Measurements from ENCODE around the gene BTG2. TPM values are rescaled to one million over a fixed set of nuclear protein-coding genes. Genes with fewer than 3 reads are reported as not detected.

BTG2 gene
- total and polyA plus RNA-seq, 12 donors = 11.4 to 175 (median 49.3) TPM

DNA sequence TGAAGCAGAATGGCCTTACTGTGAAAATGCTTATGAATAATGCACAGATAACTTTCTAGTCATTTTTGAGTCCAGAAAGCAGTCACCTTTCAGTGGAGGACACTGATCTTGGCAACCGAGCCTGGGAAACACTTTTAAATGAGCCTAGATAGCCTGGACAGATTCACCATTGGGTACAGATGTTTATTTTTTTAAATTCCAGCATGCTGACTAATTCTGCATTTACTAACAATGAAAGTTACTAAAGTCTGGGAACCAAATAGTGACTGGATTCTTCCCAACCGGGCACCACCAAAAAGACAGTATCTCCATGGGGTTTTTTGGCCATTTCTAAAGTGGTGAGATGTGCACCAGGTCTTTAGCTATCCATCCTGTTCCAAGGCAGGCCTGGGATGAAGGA lies 48.9 kb downstream of the BTG2 start:
- H3K36me3 ChIP-seq (replicated peaks in 1 of 2) = no peaks in the 10 kb centered on the region
- TF ChIP-seq, protein P1, sequence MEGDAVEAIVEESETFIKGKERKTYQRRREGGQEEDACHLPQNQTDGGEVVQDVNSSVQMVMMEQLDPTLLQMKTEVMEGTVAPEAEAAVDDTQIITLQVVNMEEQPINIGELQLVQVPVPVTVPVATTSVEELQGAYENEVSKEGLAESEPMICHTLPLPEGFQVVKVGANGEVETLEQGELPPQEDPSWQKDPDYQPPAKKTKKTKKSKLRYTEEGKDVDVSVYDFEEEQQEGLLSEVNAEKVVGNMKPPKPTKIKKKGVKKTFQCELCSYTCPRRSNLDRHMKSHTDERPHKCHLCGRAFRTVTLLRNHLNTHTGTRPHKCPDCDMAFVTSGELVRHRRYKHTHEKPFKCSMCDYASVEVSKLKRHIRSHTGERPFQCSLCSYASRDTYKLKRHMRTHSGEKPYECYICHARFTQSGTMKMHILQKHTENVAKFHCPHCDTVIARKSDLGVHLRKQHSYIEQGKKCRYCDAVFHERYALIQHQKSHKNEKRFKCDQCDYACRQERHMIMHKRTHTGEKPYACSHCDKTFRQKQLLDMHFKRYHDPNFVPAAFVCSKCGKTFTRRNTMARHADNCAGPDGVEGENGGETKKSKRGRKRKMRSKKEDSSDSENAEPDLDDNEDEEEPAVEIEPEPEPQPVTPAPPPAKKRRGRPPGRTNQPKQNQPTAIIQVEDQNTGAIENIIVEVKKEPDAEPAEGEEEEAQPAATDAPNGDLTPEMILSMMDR (IDR thresholded peaks at IDR 0.05) = no peak
- no peak for TF ChIP-seq POLR2A (IDR thresholded peaks at IDR 0.05)
- WGBS, 4 donors = 42 to 63% (median 56%) methylated on average over 2 of the region's 2 CpGs
- no peak overlapping the region for H3K4me3 ChIP-seq
- peak overlapping the region in 1 of 5 donors; percentile 46 for H3K27ac ChIP-seq
- DNase-seq = no peak
- intact Hi-C loops (cut with DNase I) = no loop called here
- H3K27me3 ChIP-seq = no peaks in the 10 kb centered on the region
- H3K9me3 ChIP-seq (replicated peaks in 1 of 3) = no peaks in the 10 kb centered on the region
- no peaks in the 10 kb centered on the region for H3K4me1 ChIP-seq (replicated peaks in 1 of 2)

DNA sequence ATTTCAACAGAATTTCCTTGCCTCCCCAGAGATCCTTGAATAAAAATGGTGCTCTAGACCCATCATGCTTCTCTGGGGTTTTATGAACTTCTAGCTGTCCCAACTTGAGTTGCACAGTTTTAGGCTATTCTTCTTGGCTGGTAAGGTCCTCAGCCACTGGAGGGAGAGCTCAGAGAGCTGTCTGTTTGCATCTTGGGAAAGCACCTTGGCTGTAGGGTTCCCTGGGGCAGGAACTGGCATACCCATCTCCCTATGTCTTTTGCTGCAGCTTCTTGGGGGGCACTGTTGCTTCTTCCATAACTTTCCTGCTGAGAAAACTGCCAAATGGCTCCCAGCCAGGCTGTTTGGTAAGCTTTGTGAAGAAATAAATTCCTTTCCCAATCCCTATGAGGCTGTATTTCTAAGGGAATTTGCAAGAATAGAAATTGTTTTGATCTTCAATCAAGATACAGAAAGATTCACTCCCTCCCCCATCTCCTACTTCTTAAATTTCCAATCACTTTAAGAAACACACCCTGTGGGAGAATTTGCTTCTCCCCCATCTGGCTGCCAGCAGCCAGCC lies 53.8 kb downstream of the BTG2 start:
- DNase-seq = peak in 4 of 7 donors; percentile 35 to 62 (median 60)
- H3K27me3 ChIP-seq = no peaks in the 10 kb centered on the region
- H3K9me3 ChIP-seq (replicated peaks in 1 of 3) = no peaks in the 10 kb centered on the region
- H3K27ac ChIP-seq = no peak overlapping the region
- no peaks in the 10 kb centered on the region for H3K4me1 ChIP-seq (replicated peaks in 1 of 2)
- intact Hi-C loops (cut with DNase I) = no loop called here
- H3K36me3 ChIP-seq (replicated peaks in 1 of 2) = no peaks in the 10 kb centered on the region
- no peak overlapping the region for H3K4me3 ChIP-seq
- TF ChIP-seq POLR2A (IDR thresholded peaks at IDR 0.05) = no peak

Small RNAs within 50 kb of the gene (small RNA-seq; reads per million reads assigned to genes)
- gene AL359837.1 (0 reads per million in 2 donors), gene RNU6-487P (0 reads per million in 2 donors)

Other genes starting within 250 kb of the BTG2 start
- gene MYOG, start 219.5 kb upstream of the BTG2 start, total RNA-seq = under 1 TPM in 1 of 9 donors, not detected in 8; 0.11 TPM
- gene MYOG, start 219.5 kb upstream of the BTG2 start, polyA plus RNA-seq = not detected
- 1 to 10 TPM in 2 of 9 donors, under 1 TPM in 7; 0.14 to 1.7 (median 0.72) TPM for gene ADORA1, start 177.8 kb upstream of the BTG2 start, total RNA-seq
- gene ADORA1, start 177.8 kb upstream of the BTG2 start, polyA plus RNA-seq = under 1 TPM; 0.47 to 0.56 (median 0.49) TPM
- gene MYBPH, start 129.7 kb upstream of the BTG2 start, total RNA-seq = not detected
- gene MYBPH, start 129.7 kb upstream of the BTG2 start, polyA plus RNA-seq = under 1 TPM in 1 of 3 donors, not detected in 2; 0.64 TPM
- gene CHI3L1, start 118.8 kb upstream of the BTG2 start, total RNA-seq = 1 to 10 TPM in 3 of 9 donors, under 1 TPM in 6; 0.11 to 2.0 (median 0.65) TPM
- gene CHI3L1, start 118.8 kb upstream of the BTG2 start, polyA plus RNA-seq = 10 to 100 TPM in 1 of 3 donors, 1 to 10 TPM in 1, under 1 TPM in 1; 0.53 to 19.1 (median 5.3) TPM
- 1 to 10 TPM in 2 of 9 donors, under 1 TPM in 6, not detected in 1; 0.14 to 2.9 (median 0.55) TPM for gene CHIT1, start 75.8 kb upstream of the BTG2 start, total RNA-seq
- 1 to 10 TPM in 2 of 3 donors, under 1 TPM in 1; 0.13 to 6.5 (median 1.1) TPM for gene CHIT1, start 75.8 kb upstream of the BTG2 start, polyA plus RNA-seq
- gene FMOD, start 45.6 kb downstream of the BTG2 start, total RNA-seq = 100 to 1,000 TPM in 1 of 9 donors, 10 to 100 TPM in 7, 1 to 10 TPM in 1; 6.6 to 231 (median 20.1) TPM
- 10 to 100 TPM; 12.1 to 19.2 (median 17.2) TPM for gene FMOD, start 45.6 kb downstream of the BTG2 start, polyA plus RNA-seq
- gene PRELP, start 170.3 kb downstream of the BTG2 start, total RNA-seq = 10 to 100 TPM in 5 of 9 donors, 1 to 10 TPM in 3, under 1 TPM in 1; 0.61 to 29.4 (median 14.8) TPM
- gene PRELP, start 170.3 kb downstream of the BTG2 start, polyA plus RNA-seq = 10 to 100 TPM in 2 of 3 donors, 1 to 10 TPM in 1; 9.7 to 19.5 (median 12.3) TPM
- gene OPTC, start 188.6 kb downstream of the BTG2 start, total RNA-seq = not detected
- gene OPTC, start 188.6 kb downstream of the BTG2 start, polyA plus RNA-seq = under 1 TPM in 1 of 3 donors, not detected in 2; 0.07 TPM

Measured in adrenal gland (tissue), 12 donors.